H1 (cell line): Measurements from ENCODE around the gene NKD2. TPM values are rescaled to one million over a fixed set of nuclear protein-coding genes. Genes with fewer than 3 reads are reported as not detected.
A peak's percentile ranks its signal among the peaks of the same experiment; 100 is the strongest.

Experiments used
- CTCF ChIA-PET: fragments of 300-600 bp; sonication (Branson Sonifier 250); formaldehyde crosslinking; loops from one replicate; lab custom pipeline; 2021; ENCODE audit not compliant: partially characterized antibody; lab: Charles Lee
- POLR2A ChIA-PET: fragments of 300-600 bp; sonication (Branson Sonifier 250); formaldehyde crosslinking; loops from one replicate; lab custom pipeline; 2021; ENCODE audit warnings: inconsistent platforms; ENCODE audit not compliant: partially characterized antibody; lab: Charles Lee
- DNase-seq, 2 experiments: peaks; one replicate each; pipeline versions ENCODE4 v3.0.0 to v3.0.0-alpha.2; 2010 to 2022; ENCODE audit warnings: low spot score in 2 of 2, low read depth in 1 of 2, mixed read lengths in 1 of 2
- FAIRE-seq: peaks from 2 replicates; lab custom pipeline; 2011; peaks lifted over from hg19 to GRCh38; lab: Jason Lieb, UNC
- H2AFZ ChIP-seq: 2 replicates; pipeline ENCODE4 v1.8.1; 2012; ENCODE audit warnings: low read length, inconsistent platforms
- H2AK5ac ChIP-seq: 2 replicates; pipeline ENCODE4 v1.6.1; 2013; ENCODE audit warnings: low read depth, low read length
- H2BK120ac ChIP-seq: replicated peaks from 2 replicates; pipeline ENCODE3; 2013; ENCODE audit warnings: low read depth, low read length, inconsistent platforms
- H2BK12ac ChIP-seq: 2 replicates; pipeline ENCODE4 v1.6.1; 2013; ENCODE audit warnings: low read depth, low read length
- H2BK15ac ChIP-seq: 2 replicates; pipeline ENCODE4 v1.6.1; 2013; ENCODE audit warnings: low read length
- H2BK20ac ChIP-seq: 2 replicates; pipeline ENCODE4 v1.6.1; 2013; ENCODE audit warnings: low read length
- H2BK5ac ChIP-seq: 2 replicates; pipeline ENCODE4 v1.6.1; 2013; ENCODE audit warnings: low read depth, low read length
- H3K14ac ChIP-seq: 2 replicates; pipeline ENCODE4 v1.6.1; 2013; ENCODE audit warnings: inconsistent platforms; ENCODE audit not compliant: insufficient read length
- H3K18ac ChIP-seq: 2 replicates; pipeline ENCODE4 v1.6.1; 2013; ENCODE audit warnings: low read length; ENCODE audit errors: extremely low read depth
- H3K23ac ChIP-seq: 2 replicates; pipeline ENCODE4 v1.6.1; 2013; ENCODE audit warnings: inconsistent platforms; ENCODE audit not compliant: insufficient read length
- H3K23me2 ChIP-seq: 2 replicates; pipeline ENCODE4 v1.6.1; 2013; ENCODE audit warnings: low read depth, low read length
- H3K27ac ChIP-seq: 2 replicates; pipeline ENCODE4 v1.6.1; 2011; ENCODE audit warnings: low read depth, low read length, inconsistent platforms
- H3K27me3 ChIP-seq, 4 experiments: replicated peaks in 1 of 4; 1 replicate in 1 of 4; 2 replicates in 3 of 4; pipeline versions ENCODE4 v1.6.1 to v1.8.1; 2011 to 2013; ENCODE audit warnings: low read length in 3 of 4, mild to moderate bottlenecking in 3 of 4, inconsistent platforms in 2 of 4, mixed read lengths in 2 of 4, moderate library complexity in 1 of 4; ENCODE audit not compliant: control insufficient read depth in 3 of 4, insufficient read depth in 3 of 4; ENCODE audit errors: extremely low read depth in 1 of 4
- H3K36me3 ChIP-seq, 4 experiments: 2 replicates each; pipeline versions ENCODE4 v1.6.1 to v1.8.1; 2011 to 2013; ENCODE audit warnings: mild to moderate bottlenecking in 4 of 4, low read length in 3 of 4, moderate library complexity in 2 of 4, control low read depth in 1 of 4, inconsistent platforms in 1 of 4; ENCODE audit not compliant: insufficient read depth in 4 of 4, control insufficient read depth in 2 of 4
- H3K4ac ChIP-seq: replicated peaks from 2 replicates; pipeline ENCODE3; 2013; ENCODE audit warnings: low read length, low read depth, mixed read lengths, inconsistent platforms; ENCODE audit not compliant: insufficient read length
- H3K4me1 ChIP-seq, 4 experiments: replicated peaks in 1 of 4; 1 replicate in 1 of 4; 2 replicates in 3 of 4; pipeline versions ENCODE4 v1.6.1 to v1.8.1; 2011 to 2013; ENCODE audit warnings: low read length in 3 of 4, inconsistent platforms in 2 of 4, mixed read lengths in 1 of 4; ENCODE audit not compliant: insufficient read depth in 4 of 4, control insufficient read depth in 3 of 4
- H3K4me2 ChIP-seq, 2 experiments: 2 replicates each; pipeline versions ENCODE4 v1.6.1 to v1.8.1; 2011 to 2013; ENCODE audit warnings: low read depth in 2 of 2, low read length in 2 of 2, control low read depth in 1 of 2, inconsistent platforms in 1 of 2, mild to moderate bottlenecking in 1 of 2; ENCODE audit not compliant: insufficient read depth in 1 of 2
- H3K4me3 ChIP-seq, 4 experiments: fragments of 200-600, 300-600 bp in 1 of 4; sonication (generic), shearing (Covaris generic), sonication (Bioruptor Twin) in 1 of 4; 2 replicates each; pipeline versions ENCODE4 v1.5.1 to v1.8.1; 2011 to 2016; ENCODE audit warnings: low read length in 4 of 4, low read depth in 3 of 4, control low read depth in 2 of 4, inconsistent platforms in 2 of 4, mild to moderate bottlenecking in 2 of 4, mixed read lengths in 1 of 4, moderate library complexity in 1 of 4; ENCODE audit not compliant: insufficient read depth in 2 of 4; ENCODE audit errors: extremely low read depth in 1 of 4
- H3K56ac ChIP-seq: replicated peaks from 2 replicates; pipeline ENCODE3; 2013; ENCODE audit warnings: low read depth, mild to moderate bottlenecking, mixed read lengths, low read length, inconsistent platforms; ENCODE audit not compliant: insufficient read length
- H3K79me1 ChIP-seq: 2 replicates; pipeline ENCODE4 v1.6.1; 2013; ENCODE audit warnings: low read depth, low read length, control low read depth
- H3K79me2 ChIP-seq, 2 experiments: 2 replicates each; pipeline versions ENCODE4 v1.6.1 to v1.8.1; 2012 to 2013; ENCODE audit warnings: low read length in 2 of 2, mild to moderate bottlenecking in 2 of 2, inconsistent platforms in 1 of 2; ENCODE audit not compliant: insufficient read depth in 2 of 2, control insufficient read depth in 1 of 2
- H3K9ac ChIP-seq, 4 experiments: replicated peaks in 1 of 4; 1 replicate in 1 of 4; 2 replicates in 3 of 4; pipeline versions ENCODE4 v1.6.1 to v1.8.1; 2011 to 2013; ENCODE audit warnings: low read depth in 3 of 4, low read length in 3 of 4, control low read depth in 2 of 4, mild to moderate bottlenecking in 2 of 4, moderate library complexity in 2 of 4, inconsistent platforms in 1 of 4; ENCODE audit errors: extremely low read depth in 1 of 4
- H3K9me3 ChIP-seq, 2 experiments: 2 replicates each; pipeline versions ENCODE4 v1.6.1 to v1.8.1; 2012 to 2013; ENCODE audit warnings: mild to moderate bottlenecking in 2 of 2, moderate library complexity in 2 of 2, control low read depth in 1 of 2, inconsistent platforms in 1 of 2, low read depth in 1 of 2, low read length in 1 of 2, mixed read lengths in 1 of 2; ENCODE audit not compliant: insufficient read depth in 2 of 2
- H4K20me1 ChIP-seq, 2 experiments: replicated peaks in 1 of 2; 2 replicates each; pipeline versions ENCODE3 to v1.8.1; 2011 to 2013; ENCODE audit warnings: inconsistent platforms in 2 of 2, low read length in 2 of 2, mild to moderate bottlenecking in 1 of 2; ENCODE audit not compliant: insufficient read depth in 2 of 2, control insufficient read depth in 1 of 2
- H4K5ac ChIP-seq: 2 replicates; pipeline ENCODE4 v1.6.1; 2013; ENCODE audit warnings: low read length, low read depth, mixed read lengths, inconsistent platforms; ENCODE audit not compliant: insufficient read length
- H4K8ac ChIP-seq: 2 replicates; pipeline ENCODE4 v1.8.0; 2013; ENCODE audit warnings: mild to moderate bottlenecking, moderate library complexity, low read length, inconsistent platforms; ENCODE audit not compliant: insufficient read depth; ENCODE audit errors: extremely low read depth
- H4K91ac ChIP-seq: replicated peaks from 2 replicates; pipeline ENCODE3; 2013; ENCODE audit warnings: low read length, mixed read lengths, inconsistent platforms; ENCODE audit not compliant: insufficient read length
- ASH2L ChIP-seq: fragments of 200-600, 300-600 bp; sonication (generic); IDR thresholded peaks from one replicate; pipeline ENCODE4 v1.7.1; 2017; ENCODE audit warnings: low read length
- BACH1 ChIP-seq: IDR thresholded peaks from 2 replicates; pipeline ENCODE4 v1.6.1; 2012; ENCODE audit warnings: low read length, improper control_type of control experiment
- EP300 ChIP-seq, 2 experiments: IDR thresholded peaks; 1 replicate in 1 of 2; 2 replicates in 1 of 2; pipeline ENCODE4 v1.6.1; 2011 to 2012; ENCODE audit warnings: low read depth in 2 of 2, low read length in 2 of 2, mild to moderate bottlenecking in 2 of 2, borderline replicate concordance in 1 of 2, inconsistent platforms in 1 of 2, moderate library complexity in 1 of 2
- EZH2 ChIP-seq: fragments of 200-600 bp; sonication (generic); IDR thresholded peaks from 2 replicates; pipeline ENCODE4 v1.7.1; 2012; ENCODE audit warnings: low read depth, mild to moderate bottlenecking, moderate library complexity, low read length, inconsistent platforms; ENCODE audit not compliant: severe bottlenecking
- FOSL1 ChIP-seq: IDR thresholded peaks from 2 replicates; pipeline ENCODE4 v1.6.1; 2011; ENCODE audit warnings: mild to moderate bottlenecking, low read depth, low read length, moderate library complexity; ENCODE audit not compliant: insufficient read depth
- JUN ChIP-seq: IDR thresholded peaks from 2 replicates; pipeline ENCODE4 v1.6.1; 2011; ENCODE audit warnings: low read depth, mild to moderate bottlenecking, improper control_type of control experiment, low read length
- JUND ChIP-seq: IDR thresholded peaks from 2 replicates; pipeline ENCODE4 v1.6.1; 2011; ENCODE audit warnings: mild to moderate bottlenecking, improper control_type of control experiment, low read length
- PHF8 ChIP-seq: fragments of 200-600 bp; sonication (generic); conservative IDR thresholded peaks from 2 replicates; pipeline ENCODE4 v1.7.1; 2012; ENCODE audit warnings: low read depth, mild to moderate bottlenecking, inconsistent platforms, low read length, moderate library complexity
- RNF2 ChIP-seq: fragments of 200-900, 300-1000 bp; sonication (generic); IDR thresholded peaks from 2 replicates; pipeline ENCODE4 v1.7.1; 2016; ENCODE audit warnings: borderline replicate concordance, low read depth, mild to moderate bottlenecking, antibody characterized with exemption, low read length; ENCODE audit not compliant: poor library complexity, severe bottlenecking; ENCODE audit errors: missing control alignments
- SP1 ChIP-seq: IDR thresholded peaks from 2 replicates; pipeline ENCODE4 v1.6.1; 2011; ENCODE audit warnings: low read depth, low read length
- SRF ChIP-seq: IDR thresholded peaks from 2 replicates; pipeline ENCODE4 v1.6.1; 2011; ENCODE audit warnings: mild to moderate bottlenecking, low read depth, low read length, moderate library complexity
- TBP ChIP-seq: IDR thresholded peaks from 2 replicates; pipeline ENCODE4 v1.6.1; 2011; ENCODE audit warnings: low read depth, low read length, improper control_type of control experiment
- WGBS, 2 experiments: shearing (Covaris generic) in 1 of 2; methylation state at CpG; one replicate each; pipeline versions ENCODE4 v1.1.6 to v1.1.7; 2013 to 2015; ENCODE audit warnings: low lambda C conversion rate in 2 of 2, mixed read lengths in 2 of 2, inconsistent platforms in 1 of 2, low coverage in 1 of 2, missing lambda C conversion rate in 1 of 2; ENCODE audit not compliant: insufficient replicate concordance in 2 of 2, insufficient coverage in 1 of 2, insufficient read length in 1 of 2; ENCODE audit errors: extremely low coverage in 1 of 2, missing lambda C conversion rate in 1 of 2; 5-methylcytosine and 5-hydroxymethylcytosine counted together
- polyA plus RNA-seq, 7 experiments: library from polyadenylated mRNA; depleted of rRNA in 3 of 7; stranded (reverse) in 5 of 7; unstranded in 2 of 7; fragments of >200 nt in 5 of 7; fragments of 200-250 nt in 2 of 7; gene quantifications; 1 replicate in 5 of 7; 2 replicates in 1 of 7; 4 replicates in 1 of 7; pipeline versions ENCODE4 v1.2.1 to v1.2.3, GENCODE V29; 2011 to 2013; ENCODE audit warnings: missing spikeins in 2 of 7, mixed read lengths in 2 of 7
- total RNA-seq: library from RNA; stranded (reverse); fragmentation: NEBNext Ultra II Directional; extraction: Animal tissue kit (Norgen Biotek cat#: 25700); gene quantifications from 2 replicates; pipeline ENCODE4 v1.2.1, GENCODE V29; 2021
- TF ChIP-seq, protein P1 (sequence below): IDR thresholded peaks from 2 replicates; pipeline ENCODE4 v1.6.1; 2011; ENCODE audit warnings: low read depth, mild to moderate bottlenecking, low read length; ENCODE audit not compliant: insufficient read depth

NKD2 gene
- total and polyA plus RNA-seq, 2 of the 8 experiments (the other 6 are each of a cell fraction or from before 2014, with no cell fraction given): 5.5 to 7.9 TPM

DNA sequence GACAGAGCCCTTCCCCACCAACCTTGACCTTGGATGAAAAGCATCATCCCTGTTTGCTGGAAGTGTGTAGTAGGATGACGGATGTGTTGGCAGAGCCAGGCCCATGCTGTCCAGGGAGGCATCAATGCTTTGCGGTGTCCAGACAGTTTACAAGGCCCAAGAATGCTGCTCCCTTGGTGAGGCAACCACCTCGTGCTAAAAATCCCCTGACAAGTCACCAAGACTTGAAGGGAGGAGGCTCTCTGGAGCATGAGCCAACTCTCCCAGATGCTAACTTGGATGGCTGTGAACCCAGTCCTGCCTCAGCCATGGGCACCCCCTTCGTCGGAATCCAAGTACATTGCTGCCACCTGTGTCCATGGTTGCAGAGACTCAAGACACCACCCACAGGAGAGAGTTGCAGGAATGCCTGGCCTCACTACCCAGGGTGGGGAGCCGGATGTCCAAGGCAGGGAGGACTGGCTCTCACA, 9.5 kb upstream of the NKD2 start:
- H4K91ac ChIP-seq: no peak overlapping the region
- H2BK120ac ChIP-seq: no peak overlapping the region
- WGBS, 2 experiments: 91% methylated on average over 6 of the region's 6 CpGs; no CpG with 5 or more reads in 1 of the 2 experiments
- no peak overlapping the region for H3K23ac ChIP-seq
- peaks cover 0 to 3% (median 0%) of the 10 kb centered on the region in 4 experiments; a peak in 2 of 7 replicates for H3K4me1 ChIP-seq
- ChIA-PET CTCF (interaction anchor here (1.1 kb wide), 2 partner anchors 11 to 17 kb away, joined by 3 to 6 read pairs; no protein-coding TSS in a partner anchor), POLR2A (no interaction called here)
- no peak overlapping the region for H2BK12ac ChIP-seq
- H4K8ac ChIP-seq: no peak overlapping the region
- no peaks in the 10 kb centered on the region for H3K9me3 ChIP-seq
- peaks cover 2 to 13% (median 10%) of the 10 kb centered on the region in 4 experiments for H3K27me3 ChIP-seq
- H3K4ac ChIP-seq: no peak overlapping the region
- no peak overlapping the region for H3K56ac ChIP-seq
- no peak overlapping the region for H3K4me2 ChIP-seq
- H2AFZ ChIP-seq: no peak overlapping the region
- DNase-seq: no peak
- no peaks in the 10 kb centered on the region for H3K79me1 ChIP-seq
- H4K5ac ChIP-seq: no peak overlapping the region
- FAIRE-seq: no peak
- 0 out of 2 replicates have a peak overlapping the region, but pooled peaks have one; percentile 32 for H2BK20ac ChIP-seq
- no peak overlapping the region for H3K18ac ChIP-seq
- no peaks in the 10 kb centered on the region for H3K36me3 ChIP-seq
- H2BK15ac ChIP-seq: no peak overlapping the region
- H2AK5ac ChIP-seq: no peak overlapping the region
- H4K20me1 ChIP-seq: no peaks in the 10 kb centered on the region
- no peak overlapping the region for H2BK5ac ChIP-seq
- H3K27ac ChIP-seq: no peak overlapping the region
- H3K4me3 ChIP-seq: no peak overlapping the region
- H3K9ac ChIP-seq: no peak overlapping the region
- no peaks in the 10 kb centered on the region; the same call in 1 of the 2 replicates for H3K23me2 ChIP-seq
- H3K14ac ChIP-seq: no peak overlapping the region
- H3K79me2 ChIP-seq: no peaks in the 10 kb centered on the region
- TF ChIP-seq PHF8 (no peak), EP300 (IDR thresholded peaks at IDR 0.05; ENCODE audit: borderline replicate concordance in 1 of 2, low read depth in 2 of 2, low read length in 2 of 2) (no peak), JUND (no peak), RNF2 (no peak), BACH1 (no peak), EZH2 (no peak), ASH2L (no peak), TBP (no peak), JUN (no peak), FOSL1 (no peak), SP1 (no peak), SRF (no peak)
- TF ChIP-seq, protein P1, sequence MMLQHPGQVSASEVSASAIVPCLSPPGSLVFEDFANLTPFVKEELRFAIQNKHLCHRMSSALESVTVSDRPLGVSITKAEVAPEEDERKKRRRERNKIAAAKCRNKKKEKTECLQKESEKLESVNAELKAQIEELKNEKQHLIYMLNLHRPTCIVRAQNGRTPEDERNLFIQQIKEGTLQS: no peak
